Neutrophil (primary cell): ENCODE measurements around the gene C19orf25.
A peak's percentile ranks its signal among the peaks of the same experiment; 100 is the strongest.
"Not testable (repeated sequence)": the region's sequence is repeated elsewhere in the genome, so short reads cannot be mapped to it uniquely, and the experiment has no call there.

Experiments used
- H3K27ac ChIP-seq: fragments of 200-600 bp; sonication (generic); 2 replicates; pipeline ENCODE4 v1.5.1; 2016; ENCODE audit warnings: mild to moderate bottlenecking, moderate library complexity
- H3K27me3 ChIP-seq: fragments of 200-600 bp; sonication (generic); 2 replicates; pipeline ENCODE4 v1.6.0; 2016; ENCODE audit warnings: mild to moderate bottlenecking
- H3K36me3 ChIP-seq: fragments of 200-600 bp; sonication (generic); 2 replicates; pipeline ENCODE4 v1.5.1; 2017
- H3K4me1 ChIP-seq, 2 experiments: fragments of 200-600 bp in 1 of 2; sonication (generic) in 1 of 2; 1 replicate in 1 of 2; 2 replicates in 1 of 2; pipeline versions ENCODE4 v1.5.1 to v1.6.1; 2013 to 2016; ENCODE audit warnings: low read depth in 1 of 2, low read length in 1 of 2, mild to moderate bottlenecking in 1 of 2, moderate library complexity in 1 of 2; ENCODE audit not compliant: control insufficient read depth in 1 of 2, insufficient read depth in 1 of 2
- H3K4me3 ChIP-seq, 2 experiments: fragments of 200-600 bp in 1 of 2; sonication (generic) in 1 of 2; 1 replicate in 1 of 2; 2 replicates in 1 of 2; pipeline ENCODE4 v1.5.1; 2013 to 2016; ENCODE audit warnings: low read depth in 1 of 2, low read length in 1 of 2, mild to moderate bottlenecking in 1 of 2, moderate library complexity in 1 of 2
- H3K9me3 ChIP-seq: fragments of 200-600 bp; sonication (generic); 2 replicates; pipeline ENCODE4 v1.5.1; 2016
- CTCF ChIP-seq: fragments of 200-600 bp; sonication (generic); IDR thresholded peaks from 2 replicates; pipeline ENCODE4 v1.5.1; 2016; ENCODE audit warnings: antibody characterized with exemption

Gene C19orf25

GRCh38 chr19:1440418-1440801, 38.6 kb downstream of the C19orf25 start:
- H3K36me3 ChIP-seq, result peaks cover 30% of the 10 kb centered on the region
- no peak overlapping the region for H3K27ac ChIP-seq
- H3K9me3 ChIP-seq, result no peaks in the 10 kb centered on the region
- H3K4me1 ChIP-seq, result peaks cover 19 to 30% of the 10 kb centered on the region in 2 experiments
- peaks cover 17% of the 10 kb centered on the region for H3K27me3 ChIP-seq
- TF ChIP-seq CTCF, result no peak
- no peak overlapping the region for H3K4me3 ChIP-seq

- Histone ChIP-seq H3K4me1 (peaks cover 13 to 24% of the 10 kb centered on the region in 2 experiments), H3K27me3 (peaks cover 10% of the 10 kb centered on the region), H3K36me3 (peaks cover 35% of the 10 kb centered on the region), H3K4me3 (peak overlapping the region in 1 of 2 experiments; percentile 79)
- H3K9me3 ChIP-seq, H3K27ac ChIP-seq: not testable (repeated sequence)
These were observed 39.2 kb downstream of the C19orf25 start for GRCh38 chr19:1439525-1440417.

DNA sequence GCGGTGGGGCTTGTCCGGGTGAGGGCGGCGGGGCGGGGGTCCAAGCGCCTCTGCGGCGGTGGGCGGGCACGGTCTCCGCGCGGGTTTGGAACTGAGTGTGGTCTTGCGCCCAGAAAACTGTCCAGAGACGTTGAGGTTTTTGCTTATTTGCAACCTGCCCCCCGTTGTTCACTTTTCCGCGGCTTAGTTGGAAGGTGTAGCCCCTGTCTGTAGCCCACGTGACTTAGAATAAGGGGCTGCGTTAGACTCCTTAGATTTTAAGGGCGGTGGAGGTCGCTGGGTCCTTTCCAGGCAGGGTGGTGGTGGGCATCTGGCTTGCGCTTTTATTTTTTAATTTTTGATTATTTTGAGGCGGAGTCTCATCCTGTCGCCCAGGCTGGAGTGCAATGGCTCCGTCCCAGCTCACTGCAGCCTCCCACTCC, 40.1 kb downstream of the C19orf25 start:
- TF ChIP-seq CTCF, result no peak
- Histone ChIP-seq H3K4me3 (peak overlapping the region; percentile 75 to 79), H3K27me3 (peaks cover 2% of the 10 kb centered on the region), H3K9me3 (no peaks in the 10 kb centered on the region), H3K36me3 (peaks cover 43% of the 10 kb centered on the region), H3K4me1 (peaks cover 13 to 20% of the 10 kb centered on the region in 2 experiments), H3K27ac (peak overlapping the region; percentile 75)

DNA sequence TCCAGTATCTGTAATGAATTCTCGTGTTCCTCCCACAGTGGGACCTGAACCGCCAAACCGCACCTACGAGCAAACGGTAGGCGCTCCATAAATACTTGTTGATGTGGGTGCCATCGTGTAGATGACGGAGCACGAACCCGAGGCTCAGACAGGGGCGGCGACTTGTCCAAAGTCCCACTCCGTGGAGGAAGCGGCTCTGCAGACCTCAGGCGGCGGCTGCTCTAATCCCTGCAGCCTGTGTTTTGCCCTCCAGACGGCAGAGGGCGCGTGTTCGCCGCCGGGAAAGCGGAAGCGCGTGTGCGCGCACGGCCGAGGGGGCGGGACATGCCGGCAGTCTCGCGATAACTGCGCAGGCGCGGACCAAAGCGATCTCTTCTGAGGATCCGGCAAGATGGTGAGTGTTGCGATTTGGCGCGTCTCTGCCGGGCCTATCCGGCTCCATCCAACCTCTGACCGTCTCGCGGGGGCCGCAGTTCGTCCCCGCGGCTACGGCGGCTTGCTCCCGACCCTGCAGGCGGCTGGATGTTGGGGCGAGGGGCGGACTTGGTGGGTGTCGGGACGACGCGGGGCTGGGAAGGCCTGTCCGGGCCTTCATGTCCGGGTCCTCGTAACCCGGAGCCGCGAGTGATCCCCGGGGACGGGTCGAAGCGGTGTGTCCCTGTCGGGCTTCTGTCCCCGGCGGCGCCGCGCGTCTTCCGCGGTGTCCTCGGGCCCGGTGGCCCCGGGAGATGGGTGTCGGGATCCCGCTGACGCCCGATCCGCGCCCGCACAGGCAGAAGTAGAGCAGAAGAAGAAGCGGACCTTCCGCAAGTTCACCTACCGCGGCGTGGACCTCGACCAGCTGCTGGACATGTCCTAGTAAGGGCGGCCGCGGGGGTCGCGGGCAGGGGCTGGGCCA, 40.7 kb downstream of the C19orf25 start, which contains the start of gene RPS15:
RPS15 (plus strand) TSS at position 362 of the 898 bp plus-strand sequence; CDS start at position 392, 30 bp downstream.
- Histone ChIP-seq H3K27ac (peak within 1 kb of the TSS; percentile 75), H3K4me1 (peaks cover 13 to 20% of the 10 kb centered on the region in 2 experiments), H3K36me3 (peaks cover 49% of the 10 kb centered on the region), H3K4me3 (peak within 1 kb of the TSS; percentile 75 to 79), H3K9me3 (no peaks in the 10 kb centered on the region), H3K27me3 (no peaks in the 10 kb centered on the region)
- TF ChIP-seq CTCF, result peak; percentile 100

DNA sequence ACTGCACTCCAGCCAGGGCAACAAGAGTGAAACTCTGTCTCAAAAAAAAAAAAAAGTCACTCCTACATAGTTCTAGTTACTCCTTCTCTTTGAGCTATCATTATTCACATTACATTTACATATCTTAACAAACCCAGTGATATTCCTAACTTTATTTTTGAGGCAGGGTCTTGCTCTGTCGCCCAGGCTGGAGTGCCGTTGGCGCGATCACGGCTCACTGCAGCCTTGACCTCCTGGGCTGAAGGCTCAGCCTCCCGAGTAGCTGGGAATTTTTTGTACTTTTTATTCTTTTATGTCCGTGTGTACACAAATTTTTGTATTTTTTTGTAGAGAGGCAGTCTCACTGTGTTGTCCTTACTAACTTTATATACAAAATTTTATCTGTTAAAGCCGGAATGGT, 41.4 kb downstream of the C19orf25 start:
- peak overlapping the region; percentile 75 to 79 for H3K4me3 ChIP-seq
- peak overlapping the region; percentile 75 for H3K27ac ChIP-seq
- no peak for TF ChIP-seq CTCF
- H3K36me3 ChIP-seq, result peaks cover 53% of the 10 kb centered on the region
- H3K9me3 ChIP-seq, result no peaks in the 10 kb centered on the region
- peaks cover 13 to 20% of the 10 kb centered on the region in 2 experiments for H3K4me1 ChIP-seq
- H3K27me3 ChIP-seq, result no peaks in the 10 kb centered on the region
